Limb (tissue), 2 donors: ENCODE measurements around the gene OLFM4.
A peak's percentile ranks its signal among the peaks of the same experiment; 100 is the strongest.

Experiments used
- DNase-seq, 2 donors: peaks; one replicate each; pipeline ENCODE4 v3.0.0-alpha.2; 2016; ENCODE audit errors: extremely low spot score in 2 of 2

Gene OLFM4

GRCh38 chr13:53068585-53069520, 40.2 kb downstream of the OLFM4 start:
- DNase-seq = peak; percentile 53 to 57

DNA sequence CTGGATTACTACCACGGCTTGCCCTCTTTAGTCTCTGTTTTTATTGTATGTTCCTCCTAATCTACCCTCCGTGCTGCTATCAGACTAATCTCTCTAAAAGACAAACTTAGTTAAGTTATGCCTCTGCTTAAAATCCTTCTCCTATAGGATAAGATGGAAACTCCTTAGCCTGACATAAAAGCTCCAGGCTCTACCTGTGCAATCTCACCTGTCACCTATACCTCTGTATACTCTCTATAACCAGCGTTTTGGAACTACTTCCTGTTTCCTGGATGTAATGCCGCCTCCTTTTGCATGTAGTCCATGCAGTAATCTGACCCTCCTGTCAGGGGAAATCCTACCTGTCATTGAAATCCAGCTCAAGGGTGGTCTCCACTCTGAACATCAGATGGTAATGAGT, 41.2 kb downstream of the OLFM4 start:
- DNase-seq = no peak

GRCh38 chr13:53073711-53074110, 45.1 kb downstream of the OLFM4 start:
- DNase-seq = no peak

DNA sequence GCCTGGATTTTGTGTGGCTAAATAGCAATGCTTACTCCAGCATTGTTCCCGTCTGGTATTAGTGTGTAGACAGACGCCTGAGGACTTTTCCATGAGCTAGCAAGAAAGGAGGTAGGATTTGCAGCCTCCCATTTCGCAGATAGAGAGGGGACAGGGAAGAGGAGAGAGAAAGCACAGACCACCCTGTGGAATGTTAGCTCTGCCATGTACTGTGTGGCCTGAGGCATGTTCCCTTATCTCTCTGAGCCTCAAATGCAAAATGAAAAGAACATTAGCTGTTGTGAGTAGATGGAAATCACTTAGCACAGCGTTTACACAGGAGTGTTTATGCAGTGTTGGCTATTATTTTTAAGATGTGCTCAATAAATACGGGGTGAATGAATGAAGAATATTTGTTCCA, 45.5 kb downstream of the OLFM4 start:
- no peak for DNase-seq

DNA sequence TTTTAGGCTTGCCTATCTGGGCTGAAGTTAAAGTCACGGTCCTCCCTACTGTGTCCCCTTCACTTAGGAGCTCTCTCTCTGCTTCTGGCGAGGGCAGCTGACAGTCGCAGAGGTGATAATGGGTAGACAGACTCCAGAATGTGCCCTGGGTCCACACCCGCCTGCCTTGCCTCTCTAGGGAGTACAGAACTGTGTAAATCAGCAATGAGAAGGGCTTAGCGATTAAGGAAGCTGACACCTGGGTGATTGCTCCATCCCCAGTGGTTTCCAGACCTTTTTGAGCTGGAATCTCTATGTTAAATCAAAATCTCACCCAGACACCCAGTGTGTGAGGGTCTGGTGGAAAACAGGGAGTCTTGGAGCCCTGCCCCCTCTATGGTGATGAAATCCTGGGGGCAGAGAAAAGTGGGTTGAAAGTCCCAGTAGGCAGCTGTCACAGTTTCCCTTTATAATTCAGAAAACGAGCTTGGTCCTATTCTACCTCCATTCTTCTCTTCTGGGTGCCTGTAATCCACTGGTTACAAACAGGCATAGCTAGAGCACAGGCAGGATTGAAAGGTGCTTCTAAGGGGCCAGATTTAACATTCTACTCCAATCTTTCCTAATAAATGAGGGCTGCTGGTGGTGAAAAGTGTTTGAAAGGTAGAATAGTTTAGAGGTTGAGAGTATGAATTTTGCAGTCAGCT, 46.9 kb downstream of the OLFM4 start:
- DNase-seq = no peak

DNA sequence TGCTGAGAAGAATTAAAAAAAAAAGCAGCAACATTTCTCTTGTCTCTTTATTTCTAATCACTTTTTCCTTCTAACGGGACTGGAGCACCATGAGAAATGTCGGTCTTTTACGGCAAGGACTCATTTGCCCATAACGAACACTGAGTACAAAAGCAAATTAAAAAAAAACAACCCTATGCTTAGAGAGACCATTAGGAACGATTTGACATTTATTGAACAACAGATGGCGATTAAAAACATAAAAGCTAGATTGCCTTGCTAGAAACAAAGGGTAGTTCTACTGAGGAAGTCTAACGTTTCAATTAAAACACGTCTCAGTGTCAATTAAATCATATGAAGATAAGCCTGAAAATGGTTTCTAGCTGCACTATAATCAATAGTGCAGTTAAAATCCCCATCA, 51.1 kb downstream of the OLFM4 start:
- no peak for DNase-seq

DNA sequence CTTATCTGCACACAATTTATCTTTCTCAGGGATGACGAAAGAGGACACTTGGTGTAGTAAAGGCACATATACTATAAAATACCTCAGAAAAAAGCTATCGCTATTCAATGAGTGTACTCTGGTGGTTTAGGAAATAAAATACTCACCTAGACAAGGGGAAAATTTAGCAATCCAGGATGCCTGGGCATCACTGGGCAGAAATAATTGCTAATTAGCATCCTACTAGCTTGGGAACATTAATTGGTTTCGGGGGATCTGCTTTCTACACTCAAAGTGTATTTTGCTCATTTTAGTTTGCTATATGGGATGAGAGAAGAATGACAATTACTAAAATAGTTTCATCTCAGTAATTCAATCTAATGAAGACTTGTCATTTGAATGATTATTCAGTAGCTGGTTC, 60.3 kb downstream of the OLFM4 start:
- no peak for DNase-seq

DNA sequence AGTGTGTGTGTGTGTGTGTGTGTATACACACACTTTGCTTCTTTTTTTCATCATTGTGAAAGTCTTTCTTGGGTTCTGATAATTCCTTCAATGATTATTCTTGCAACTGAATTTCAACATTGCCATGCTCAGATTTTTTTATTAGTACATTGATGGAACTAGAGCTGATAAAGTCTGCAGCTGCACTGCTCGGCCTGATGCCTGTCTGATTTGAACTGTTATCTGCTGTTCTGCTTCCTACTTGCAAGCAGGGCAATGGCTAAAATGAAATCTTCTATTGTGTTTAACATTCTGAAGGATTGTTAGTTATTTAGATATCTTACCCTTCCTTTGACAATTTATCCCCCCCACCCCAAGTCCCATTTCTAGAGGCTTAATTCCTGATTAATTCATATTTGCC, 61.3 kb downstream of the OLFM4 start:
- DNase-seq = no peak

DNA sequence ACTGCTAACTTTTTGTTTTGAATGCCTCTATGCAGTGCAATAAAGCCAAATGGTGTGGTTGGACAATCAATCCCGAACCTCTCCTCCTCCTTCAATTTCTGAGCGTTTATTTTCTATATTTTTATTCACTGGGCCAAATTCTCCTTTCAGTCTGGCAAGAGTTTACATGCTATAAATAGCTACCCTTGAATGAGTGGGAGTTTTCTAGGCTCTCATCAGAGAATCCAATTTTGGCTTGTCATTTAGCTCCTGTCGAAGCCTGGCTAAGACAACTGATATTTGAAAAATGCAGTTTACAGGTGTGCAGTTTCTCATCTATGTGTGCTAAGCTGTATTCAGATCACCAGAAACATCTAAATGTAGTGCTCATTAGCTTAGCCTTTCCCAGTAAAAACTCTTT, 61.8 kb downstream of the OLFM4 start:
- DNase-seq = peak in 1 of 2 donors; percentile 15

GRCh38 chr13:53092931-53093330, 64.3 kb downstream of the OLFM4 start:
- DNase-seq = no peak

GRCh38 chr13:53098455-53098854, 69.8 kb downstream of the OLFM4 start:
- no peak for DNase-seq

- DNase-seq = no peak
Measured at GRCh38 chr13:53100394-53101063, 71.9 kb downstream of the OLFM4 start.
